Body of pancreas (tissue), 4 donors: ENCODE data around the gene CRYBB3.

Experiments used
- POLR2A ChIP-seq, 3 donors: fragments of 450-650 bp; IDR thresholded peaks; one replicate each; pipeline ENCODE4 v1.6.1; 2016; ENCODE audit warnings: antibody characterized with exemption in 3 of 3, mild to moderate bottlenecking in 2 of 3
- TF ChIP-seq, protein P1 (sequence below), 7 experiments: fragments of 450-650 bp in 4 of 7; fragments of 200-600 bp in 3 of 7; sonication (generic) in 3 of 7; IDR thresholded peaks; one replicate each; pipeline ENCODE4 v1.5.1; 2016 to 2019; ENCODE audit warnings: antibody characterized with exemption in 7 of 7

DNA sequence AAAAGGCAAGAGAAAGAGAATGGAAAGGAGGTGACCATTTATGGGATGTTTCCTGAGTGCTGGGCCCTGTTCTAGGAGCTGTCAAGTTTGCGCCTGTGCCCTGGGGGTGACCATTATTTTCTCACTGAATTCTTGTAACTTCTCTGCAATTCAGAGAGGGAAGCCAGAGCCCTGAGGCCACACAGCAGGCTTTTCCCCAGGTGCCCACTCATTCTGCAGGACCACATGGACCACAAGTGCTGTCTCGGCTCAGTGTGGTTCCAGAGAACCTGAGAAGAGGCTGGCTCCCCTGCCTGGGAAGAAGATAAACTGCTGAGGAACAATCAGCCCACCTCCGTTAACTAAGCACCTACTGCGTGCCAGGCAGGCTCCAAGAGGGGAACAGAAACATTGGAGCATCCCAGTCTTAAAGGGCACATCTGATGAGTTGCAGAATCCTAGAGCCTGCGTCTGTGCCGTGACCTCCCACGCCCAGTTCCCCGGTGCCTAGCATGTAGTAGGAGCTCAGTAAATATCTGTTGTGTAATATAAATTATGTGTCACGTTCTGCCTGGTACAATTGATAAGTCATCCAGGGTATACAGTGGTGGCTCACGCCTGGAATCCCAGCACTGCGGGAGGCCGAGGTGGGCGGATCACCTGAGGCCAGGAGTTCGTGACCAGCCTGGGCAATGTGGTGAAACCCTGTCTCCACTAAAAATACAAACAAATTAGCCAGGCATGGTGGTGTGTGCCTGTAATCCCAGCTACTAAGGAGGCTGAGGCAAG lies 31.6 kb upstream of the CRYBB3 start:
- TF ChIP-seq POLR2A (IDR thresholded peaks at IDR 0.05): no peak
- TF ChIP-seq, protein P1, sequence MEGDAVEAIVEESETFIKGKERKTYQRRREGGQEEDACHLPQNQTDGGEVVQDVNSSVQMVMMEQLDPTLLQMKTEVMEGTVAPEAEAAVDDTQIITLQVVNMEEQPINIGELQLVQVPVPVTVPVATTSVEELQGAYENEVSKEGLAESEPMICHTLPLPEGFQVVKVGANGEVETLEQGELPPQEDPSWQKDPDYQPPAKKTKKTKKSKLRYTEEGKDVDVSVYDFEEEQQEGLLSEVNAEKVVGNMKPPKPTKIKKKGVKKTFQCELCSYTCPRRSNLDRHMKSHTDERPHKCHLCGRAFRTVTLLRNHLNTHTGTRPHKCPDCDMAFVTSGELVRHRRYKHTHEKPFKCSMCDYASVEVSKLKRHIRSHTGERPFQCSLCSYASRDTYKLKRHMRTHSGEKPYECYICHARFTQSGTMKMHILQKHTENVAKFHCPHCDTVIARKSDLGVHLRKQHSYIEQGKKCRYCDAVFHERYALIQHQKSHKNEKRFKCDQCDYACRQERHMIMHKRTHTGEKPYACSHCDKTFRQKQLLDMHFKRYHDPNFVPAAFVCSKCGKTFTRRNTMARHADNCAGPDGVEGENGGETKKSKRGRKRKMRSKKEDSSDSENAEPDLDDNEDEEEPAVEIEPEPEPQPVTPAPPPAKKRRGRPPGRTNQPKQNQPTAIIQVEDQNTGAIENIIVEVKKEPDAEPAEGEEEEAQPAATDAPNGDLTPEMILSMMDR (IDR thresholded peaks at IDR 0.05): no peak
